ENCODE results near the gene SLC4A8. TPM values are rescaled to one million over a fixed set of nuclear protein-coding genes. Genes with fewer than 3 reads are reported as not detected.
"Not testable (repeated sequence)": the region's sequence is repeated elsewhere in the genome, so short reads cannot be mapped to it uniquely, and the experiment has no call there.

The SLC4A8 gene
- polyA plus RNA-seq, 2 of the 4 experiments (the other 2 are of a cell fraction) = 1.1 to 2.3 TPM

- no peak for TF ChIP-seq CBX2 (IDR thresholded peaks at IDR 0.05; ENCODE audit: borderline replicate concordance, low read depth)
Measured at GRCh38 chr12:51507178-51507577, 82.5 kb downstream of the SLC4A8 start (continued).

GRCh38 chr12:51508285-51508684 lies 83.7 kb downstream of the SLC4A8 start:
- FAIRE-seq = no peak
- Histone ChIP-seq H3K9me3 (no peaks in the 10 kb centered on the region), H3K4me2 (no peak overlapping the region), H3K4me1 (no peaks in the 10 kb centered on the region), H3K4me3 (no peak overlapping the region), H3K27ac (no peak overlapping the region)
- DNase-seq (ENCODE audit: low read depth in 1 of 2, low spot score in 1 of 2) = no peak
- WGBS (ENCODE audit: missing lambda C conversion rate) = 50% methylated on average over 5 of the region's 5 CpGs
- ChIA-PET POLR2A (no interaction called here), CTCF (no interaction called here)
- ATAC-seq = no peak
- TF ChIP-seq FOSB (CRISPR knock-in tag; IDR thresholded peaks at IDR 0.05) (no peak), BCL3 (IDR thresholded peaks at IDR 0.05) (no peak), TFCP2L1 (CRISPR knock-in tag; IDR thresholded peaks at IDR 0.05) (no peak), POLR2AphosphoS2 (conservative IDR thresholded peaks at IDR 0.05; ENCODE audit: low read length) (no peak), HOXB5 (CRISPR knock-in tag; IDR thresholded peaks at IDR 0.05) (no peak), NR3C1 (IDR thresholded peaks at IDR 0.05) (no peak), JUN (IDR thresholded peaks at IDR 0.05) (no peak), CEBPB (IDR thresholded peaks at IDR 0.05) (no peak), CBX8 (IDR thresholded peaks at IDR 0.05) (no peak), TP53 (CRISPR knock-in tag; IDR thresholded peaks at IDR 0.05) (no peak), EP300 (IDR thresholded peaks at IDR 0.05) (no peak)
- TF ChIP-seq, protein P1, sequence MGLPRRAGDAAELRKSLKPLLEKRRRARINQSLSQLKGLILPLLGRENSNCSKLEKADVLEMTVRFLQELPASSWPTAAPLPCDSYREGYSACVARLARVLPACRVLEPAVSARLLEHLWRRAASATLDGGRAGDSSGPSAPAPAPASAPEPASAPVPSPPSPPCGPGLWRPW (IDR thresholded peaks at IDR 0.05) = no peak

DNA sequence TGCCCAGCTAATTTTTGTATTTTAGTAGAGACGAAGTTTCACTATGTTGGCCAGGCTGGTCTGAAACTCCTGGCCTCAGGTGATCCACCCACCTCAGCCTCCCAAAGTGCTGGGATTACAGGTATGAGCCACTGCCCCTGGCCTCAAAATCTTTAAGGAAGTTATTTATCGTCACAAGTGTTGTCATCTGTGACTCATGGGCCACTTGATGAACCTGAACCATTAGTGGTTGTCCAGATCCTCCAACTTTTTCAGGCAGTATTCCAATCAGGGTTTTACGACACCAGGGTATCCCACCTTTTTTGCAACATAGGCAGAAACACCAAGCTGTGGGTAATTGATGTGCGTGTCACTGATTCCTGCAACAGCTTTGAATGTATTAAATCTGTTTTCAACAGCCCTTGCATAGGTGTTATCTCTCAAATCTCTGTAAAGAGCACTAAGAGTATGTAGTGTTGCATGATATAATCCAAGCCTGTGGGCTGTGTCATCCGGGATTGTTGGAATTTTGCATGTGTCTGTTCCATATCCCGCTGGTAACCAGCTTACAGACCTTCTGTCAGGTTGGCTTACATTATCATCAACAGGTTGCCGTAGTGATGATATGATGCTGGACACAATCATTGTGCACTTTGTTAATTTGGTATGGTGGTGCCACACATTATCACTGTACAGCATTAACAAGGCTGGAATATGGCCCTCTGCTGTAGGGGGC lies 87.1 kb downstream of the SLC4A8 start:
- ChIA-PET POLR2A (no interaction called here), CTCF (interaction anchor here (1.4 to 2.4 kb wide), 6 partner anchors 12 to 312 kb away, joined by 3 to 9 read pairs (median 5); partner anchors contain the start of gene SLC4A8)
- Histone ChIP-seq H3K4me1 (no peaks in the 10 kb centered on the region), H3K4me2 (no peak overlapping the region), H3K4me3 (no peak overlapping the region), H3K9me3 (no peaks in the 10 kb centered on the region), H3K27ac (no peak overlapping the region)
- FAIRE-seq (no peak), DNase-seq (ENCODE audit: low read depth in 1 of 2, low spot score in 1 of 2) (no peak), ATAC-seq (no peak)
- WGBS (ENCODE audit: missing lambda C conversion rate) = 39% methylated on average over 7 of the region's 7 CpGs
- TF ChIP-seq POLR2AphosphoS2 (conservative IDR thresholded peaks at IDR 0.05; ENCODE audit: low read length) (no peak), MAFK (IDR thresholded peaks at IDR 0.05; ENCODE audit: partially characterized antibody) (peak; percentile 73)

DNA sequence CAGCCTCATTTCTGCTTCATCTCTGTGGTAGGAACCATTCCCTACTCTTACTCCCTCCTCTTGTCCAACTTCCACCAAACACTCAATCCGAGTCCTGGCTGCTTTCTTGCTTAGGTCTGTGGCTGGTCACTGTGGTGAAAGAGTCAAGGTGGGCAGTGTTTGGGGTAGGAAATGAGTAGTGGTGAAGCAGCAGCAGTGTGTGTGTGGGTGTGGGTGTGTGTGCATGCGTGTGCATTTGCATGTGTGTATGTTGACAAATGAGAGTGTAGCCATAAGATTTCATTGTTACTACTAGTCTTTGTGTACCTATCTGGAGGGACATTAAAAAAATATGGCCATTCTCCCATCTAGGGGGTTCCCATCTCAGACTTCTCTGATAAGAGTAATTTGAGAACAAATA lies 87.8 kb downstream of the SLC4A8 start:
- no peaks in the 10 kb centered on the region for H3K4me1 ChIP-seq
- ChIA-PET CTCF (interaction anchor here (1.4 to 2.4 kb wide), 5 partner anchors 18 to 312 kb away, joined by 3 to 9 read pairs (median 5); partner anchors contain the start of gene SLC4A8), POLR2A (no interaction called here)
- 31% methylated on average over 2 of the region's 2 CpGs for WGBS (ENCODE audit: missing lambda C conversion rate)
- ATAC-seq (no peak), FAIRE-seq (no peak), DNase-seq (ENCODE audit: low read depth in 1 of 2, low spot score in 1 of 2) (no peak)
- H3K4me3 ChIP-seq = no peak overlapping the region
- H3K4me2 ChIP-seq = no peak overlapping the region
- TF ChIP-seq RCOR1 (IDR thresholded peaks at IDR 0.05; ENCODE audit: low read depth, low read length) = no peak
- TF ChIP-seq CBX2 (IDR thresholded peaks at IDR 0.05; ENCODE audit: borderline replicate concordance, low read depth) = no peak
- TF ChIP-seq KDM5A (IDR thresholded peaks at IDR 0.05) = no peak
- no peak for TF ChIP-seq ZC3H11A (IDR thresholded peaks at IDR 0.05)
- no peak for TF ChIP-seq MAZ (IDR thresholded peaks at IDR 0.05; ENCODE audit: borderline replicate concordance, low read depth, low read length)
- no peak for TF ChIP-seq ATOH8 (CRISPR knock-in tag; IDR thresholded peaks at IDR 0.05; ENCODE audit: low read depth)
- no peak for TF ChIP-seq RNF2 (IDR thresholded peaks at IDR 0.05; ENCODE audit: borderline replicate concordance, low read depth)
- no peak for TF ChIP-seq FOXS1 (CRISPR knock-in tag; IDR thresholded peaks at IDR 0.05)
- no peak for TF ChIP-seq POLR2A (IDR thresholded peaks at IDR 0.05; ENCODE audit: low read length)
- TF ChIP-seq RFX5 (IDR thresholded peaks at IDR 0.05) = no peak
- no peak for TF ChIP-seq HEYL (CRISPR knock-in tag; IDR thresholded peaks at IDR 0.05)
- TF ChIP-seq CBX8 (IDR thresholded peaks at IDR 0.05) = no peak
- TF ChIP-seq PBX3 (IDR thresholded peaks at IDR 0.05) = no peak
- no peak for TF ChIP-seq HOXA7 (CRISPR knock-in tag; IDR thresholded peaks at IDR 0.05)
- TF ChIP-seq ZSCAN20 (CRISPR knock-in tag; IDR thresholded peaks at IDR 0.05) = no peak
- TF ChIP-seq EP300 (IDR thresholded peaks at IDR 0.05) = no peak
- no peak overlapping the region for H3K27ac ChIP-seq
- no peaks in the 10 kb centered on the region for H3K9me3 ChIP-seq

GRCh38 chr12:51515037-51515436 lies 90.4 kb downstream of the SLC4A8 start:
- FAIRE-seq; ATAC-seq; H3K4me3 ChIP-seq; H3K9me3 ChIP-seq; POLR2A ChIA-PET; H3K27ac ChIP-seq; H3K4me2 ChIP-seq; H3K4me1 ChIP-seq; DNase-seq (ENCODE audit: low read depth in 1 of 2, low spot score in 1 of 2): not testable (repeated sequence)
- 45% methylated on average over 4 of the region's 4 CpGs for WGBS (ENCODE audit: missing lambda C conversion rate)
- CTCF ChIA-PET = interaction anchor here (9.5 kb wide), 1 partner anchor 17 kb away, joined by 47 read pairs; no protein-coding TSS in a partner anchor
